RWPE2 (cell line): ENCODE measurements around the gene KPNA4.
"Not testable (repeated sequence)": the region's sequence is repeated elsewhere in the genome, so short reads cannot be mapped to it uniquely, and the experiment has no call there.

ENCODE experiments used
- ATAC-seq: fragments of 200-7000 bp; cut with Tn5 transposase; 3 replicates; pipeline ENCODE4 v1.9.1; 2021; ENCODE audit warnings: low read depth
- DNase-seq: peaks from one replicate; pipeline ENCODE4 v3.0.0-alpha.2; 2020; ENCODE audit warnings: low spot score
- H3K27ac ChIP-seq: fragments of 450-650 bp; 2 replicates; pipeline ENCODE4 v1.5.1; 2017; ENCODE audit warnings: mild to moderate bottlenecking; ENCODE audit not compliant: poor library complexity, severe bottlenecking
- H3K27me3 ChIP-seq: fragments of 250-450 bp; sonication (Bioruptor Pico); 2 replicates; pipeline ENCODE4 v1.5.1; 2021; ENCODE audit warnings: mild to moderate bottlenecking, moderate library complexity; ENCODE audit not compliant: insufficient read depth, poor library complexity, severe bottlenecking
- H3K36me3 ChIP-seq: fragments of 250-450 bp; sonication (Bioruptor Pico); 2 replicates; pipeline ENCODE4 v1.5.1; 2020; ENCODE audit warnings: low read depth, mild to moderate bottlenecking, moderate library complexity
- H3K4me1 ChIP-seq: fragments of 250-450 bp; sonication (Bioruptor Pico); 2 replicates; pipeline ENCODE4 v1.5.1; 2021; ENCODE audit warnings: mild to moderate bottlenecking, moderate library complexity; ENCODE audit not compliant: insufficient read depth, poor library complexity, severe bottlenecking
- H3K4me3 ChIP-seq: fragments of 250-450 bp; sonication (Bioruptor Pico); 2 replicates; pipeline ENCODE4 v1.5.1; 2021; ENCODE audit warnings: mild to moderate bottlenecking, moderate library complexity; ENCODE audit not compliant: severe bottlenecking
- H3K9me3 ChIP-seq: fragments of 250-450 bp; sonication (Bioruptor Pico); 2 replicates; pipeline ENCODE4 v1.5.1; 2021; ENCODE audit warnings: mild to moderate bottlenecking, moderate library complexity; ENCODE audit not compliant: severe bottlenecking
- TF ChIP-seq, protein P1 (sequence below): fragments of 450-650 bp; IDR thresholded peaks from one replicate; pipeline ENCODE4 v1.5.1; 2017; ENCODE audit warnings: mild to moderate bottlenecking, moderate library complexity; ENCODE audit not compliant: poor library complexity, severe bottlenecking

The KPNA4 gene

DNA sequence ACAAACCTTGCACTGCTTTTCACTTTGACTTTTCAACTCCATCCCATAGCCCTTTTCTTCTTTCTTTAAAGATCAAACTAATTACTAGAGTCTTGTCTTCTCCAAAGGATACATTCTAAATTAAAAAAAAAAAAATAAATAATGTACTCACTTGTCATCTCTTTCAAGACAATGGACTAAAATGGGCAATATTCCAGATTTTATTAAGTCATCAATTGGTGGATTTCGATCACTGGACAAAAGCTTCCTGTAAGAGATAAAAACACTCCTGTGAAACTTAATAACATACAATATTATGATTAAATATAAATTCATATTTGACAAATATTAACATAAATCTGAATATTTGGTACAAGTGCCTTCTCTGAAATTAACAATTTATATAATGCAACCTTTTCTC is 34.1 kb downstream of the KPNA4 start:
- DNase-seq (no peak), ATAC-seq (no peak)
- Histone ChIP-seq H3K27ac (no peak overlapping the region), H3K9me3 (no peaks in the 10 kb centered on the region), H3K27me3 (no peaks in the 10 kb centered on the region), H3K4me3 (no peak overlapping the region), H3K4me1 (no peaks in the 10 kb centered on the region), H3K36me3 (peaks cover 97% of the 10 kb centered on the region)
- TF ChIP-seq, protein P1, sequence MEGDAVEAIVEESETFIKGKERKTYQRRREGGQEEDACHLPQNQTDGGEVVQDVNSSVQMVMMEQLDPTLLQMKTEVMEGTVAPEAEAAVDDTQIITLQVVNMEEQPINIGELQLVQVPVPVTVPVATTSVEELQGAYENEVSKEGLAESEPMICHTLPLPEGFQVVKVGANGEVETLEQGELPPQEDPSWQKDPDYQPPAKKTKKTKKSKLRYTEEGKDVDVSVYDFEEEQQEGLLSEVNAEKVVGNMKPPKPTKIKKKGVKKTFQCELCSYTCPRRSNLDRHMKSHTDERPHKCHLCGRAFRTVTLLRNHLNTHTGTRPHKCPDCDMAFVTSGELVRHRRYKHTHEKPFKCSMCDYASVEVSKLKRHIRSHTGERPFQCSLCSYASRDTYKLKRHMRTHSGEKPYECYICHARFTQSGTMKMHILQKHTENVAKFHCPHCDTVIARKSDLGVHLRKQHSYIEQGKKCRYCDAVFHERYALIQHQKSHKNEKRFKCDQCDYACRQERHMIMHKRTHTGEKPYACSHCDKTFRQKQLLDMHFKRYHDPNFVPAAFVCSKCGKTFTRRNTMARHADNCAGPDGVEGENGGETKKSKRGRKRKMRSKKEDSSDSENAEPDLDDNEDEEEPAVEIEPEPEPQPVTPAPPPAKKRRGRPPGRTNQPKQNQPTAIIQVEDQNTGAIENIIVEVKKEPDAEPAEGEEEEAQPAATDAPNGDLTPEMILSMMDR = no peak

- H3K27me3 ChIP-seq, H3K4me1 ChIP-seq, DNase-seq, H3K9me3 ChIP-seq, H3K27ac ChIP-seq, H3K4me3 ChIP-seq, ATAC-seq: not testable (repeated sequence)
- H3K36me3 ChIP-seq = peaks cover 94% of the 10 kb centered on the region
Observed at GRCh38 chr3:160516391-160516790, 49.0 kb downstream of the KPNA4 start.

DNA sequence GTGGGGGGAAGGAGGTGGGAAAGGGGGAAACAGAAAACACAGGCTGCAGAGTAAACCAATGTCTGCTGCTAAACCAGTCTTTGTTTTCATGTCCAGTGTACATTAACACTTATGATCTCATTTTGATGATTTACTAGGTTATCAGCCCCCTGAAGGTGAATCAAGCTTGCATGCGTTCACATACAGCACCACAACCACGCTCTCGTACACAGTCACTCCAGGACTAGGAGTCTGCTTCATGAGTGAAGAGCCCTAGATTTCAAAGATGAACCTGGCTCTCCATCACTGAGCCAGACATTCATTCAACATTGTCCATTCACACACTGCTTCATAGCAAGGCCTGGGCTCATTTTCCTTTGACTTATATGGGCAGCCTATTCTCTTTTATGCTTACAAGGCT is 64.0 kb downstream of the KPNA4 start:
- ATAC-seq (no peak), DNase-seq (no peak)
- TF ChIP-seq, protein P1 = no peak
- no peaks in the 10 kb centered on the region for H3K27me3 ChIP-seq
- no peak overlapping the region for H3K27ac ChIP-seq
- H3K4me1 ChIP-seq = no peaks in the 10 kb centered on the region
- H3K36me3 ChIP-seq = peaks cover 72% of the 10 kb centered on the region
- no peak overlapping the region for H3K4me3 ChIP-seq
- H3K9me3 ChIP-seq = no peaks in the 10 kb centered on the region

DNA sequence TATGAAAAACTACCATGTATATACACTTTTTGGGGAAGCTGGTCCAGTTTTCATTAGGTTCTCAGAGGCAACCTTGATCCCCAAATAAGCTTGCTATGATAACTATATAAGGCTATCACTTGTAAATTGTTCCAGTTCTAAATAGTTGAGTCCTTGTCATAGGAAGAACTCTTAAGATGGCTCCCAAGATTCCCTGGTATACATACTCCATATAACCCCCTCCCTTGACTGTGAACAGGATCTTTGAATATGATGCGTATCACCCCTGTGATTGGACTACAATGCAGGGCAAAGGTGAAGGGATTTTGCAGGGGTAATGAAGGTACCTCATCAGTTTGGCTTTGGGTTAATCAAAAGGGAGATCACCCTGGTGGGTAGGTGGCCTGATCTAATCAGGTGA is 67.2 kb downstream of the KPNA4 start:
- Histone ChIP-seq H3K9me3 (no peaks in the 10 kb centered on the region), H3K27me3 (no peaks in the 10 kb centered on the region), H3K4me1 (no peaks in the 10 kb centered on the region), H3K27ac (no peak overlapping the region), H3K36me3 (peaks cover 44% of the 10 kb centered on the region), H3K4me3 (no peak overlapping the region)
- DNase-seq (no peak), ATAC-seq (no peak)
- TF ChIP-seq, protein P1 = no peak

DNA sequence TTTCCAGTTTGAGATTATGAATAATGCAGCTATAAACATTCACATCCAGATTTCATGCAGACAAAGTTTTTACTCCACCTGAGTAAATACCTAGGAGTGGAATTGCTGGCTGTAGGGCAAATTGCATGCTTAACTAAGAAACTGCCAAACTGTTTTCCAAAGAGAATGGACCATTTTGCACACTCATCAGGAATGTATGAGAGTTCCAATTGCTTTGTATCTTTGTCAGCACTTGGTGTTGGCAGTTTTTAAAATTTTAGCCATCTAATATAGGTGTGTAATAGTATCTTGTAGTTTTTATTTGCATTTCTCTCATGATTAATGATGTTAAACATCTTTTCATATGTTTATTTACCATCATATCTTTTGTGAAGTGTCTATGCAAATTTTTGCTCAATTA is 75.2 kb downstream of the KPNA4 start:
- H3K27me3 ChIP-seq = no peaks in the 10 kb centered on the region
- TF ChIP-seq, protein P1 = no peak
- no peaks in the 10 kb centered on the region for H3K9me3 ChIP-seq
- no peaks in the 10 kb centered on the region for H3K4me1 ChIP-seq
- H3K36me3 ChIP-seq = no peaks in the 10 kb centered on the region
- no peak for DNase-seq
- no peak for ATAC-seq
- no peak overlapping the region for H3K27ac ChIP-seq
- H3K4me3 ChIP-seq = no peak overlapping the region
